WI38 (cell line): ENCODE data around the gene PDGFA.

Source experiments
- H3K4me3 ChIP-seq: 2 replicates; pipeline ENCODE4 v1.5.1; 2011; ENCODE audit warnings: low read depth, mild to moderate bottlenecking, control low read depth, low read length
- TF ChIP-seq, protein P1 (sequence below): IDR thresholded peaks from 2 replicates; pipeline ENCODE4 v1.5.1; 2012; ENCODE audit warnings: low read depth, mild to moderate bottlenecking, control low read depth, low read length

The PDGFA gene

DNA sequence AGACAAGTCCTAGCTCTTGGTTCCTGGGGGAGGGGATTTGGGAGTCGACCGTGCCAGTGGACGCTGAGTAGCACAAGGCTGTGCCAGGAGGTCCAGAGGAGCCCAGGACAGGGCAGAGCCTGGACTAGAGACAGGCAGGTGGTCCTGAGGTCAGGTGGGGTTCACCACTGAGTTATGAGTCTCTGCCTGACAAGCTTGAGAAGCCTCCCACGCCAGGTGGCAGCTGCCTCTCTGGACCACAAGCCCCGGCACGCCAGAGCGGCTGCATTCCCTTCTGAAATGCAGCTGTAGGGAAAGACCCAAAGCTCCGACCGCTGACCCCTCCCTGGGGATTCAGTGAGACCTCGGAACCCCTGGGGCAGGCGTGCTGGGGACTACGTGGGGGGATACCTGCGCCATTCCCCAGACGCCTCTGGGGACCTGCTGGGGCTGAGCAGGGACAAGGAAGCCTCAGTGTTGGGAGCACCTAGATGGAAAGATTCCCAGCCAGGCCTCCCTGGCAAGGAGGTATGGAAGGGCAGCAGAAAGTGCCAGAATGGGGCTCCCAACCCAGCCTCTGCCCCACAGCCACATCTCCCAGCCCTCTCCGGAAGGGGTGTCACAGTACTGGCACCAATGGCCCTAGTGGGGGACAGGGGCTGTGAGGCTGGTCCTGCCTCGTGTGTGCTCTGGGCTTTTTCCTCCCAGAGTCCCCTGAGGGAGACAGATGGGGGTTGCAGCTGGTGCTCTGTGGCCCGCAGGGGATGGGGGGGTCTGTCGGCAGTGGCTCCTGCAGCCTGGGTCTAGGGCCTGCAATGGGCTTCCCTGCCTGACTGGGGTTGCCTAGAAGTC, 29.0 kb downstream of the PDGFA start:
- TF ChIP-seq, protein P1, sequence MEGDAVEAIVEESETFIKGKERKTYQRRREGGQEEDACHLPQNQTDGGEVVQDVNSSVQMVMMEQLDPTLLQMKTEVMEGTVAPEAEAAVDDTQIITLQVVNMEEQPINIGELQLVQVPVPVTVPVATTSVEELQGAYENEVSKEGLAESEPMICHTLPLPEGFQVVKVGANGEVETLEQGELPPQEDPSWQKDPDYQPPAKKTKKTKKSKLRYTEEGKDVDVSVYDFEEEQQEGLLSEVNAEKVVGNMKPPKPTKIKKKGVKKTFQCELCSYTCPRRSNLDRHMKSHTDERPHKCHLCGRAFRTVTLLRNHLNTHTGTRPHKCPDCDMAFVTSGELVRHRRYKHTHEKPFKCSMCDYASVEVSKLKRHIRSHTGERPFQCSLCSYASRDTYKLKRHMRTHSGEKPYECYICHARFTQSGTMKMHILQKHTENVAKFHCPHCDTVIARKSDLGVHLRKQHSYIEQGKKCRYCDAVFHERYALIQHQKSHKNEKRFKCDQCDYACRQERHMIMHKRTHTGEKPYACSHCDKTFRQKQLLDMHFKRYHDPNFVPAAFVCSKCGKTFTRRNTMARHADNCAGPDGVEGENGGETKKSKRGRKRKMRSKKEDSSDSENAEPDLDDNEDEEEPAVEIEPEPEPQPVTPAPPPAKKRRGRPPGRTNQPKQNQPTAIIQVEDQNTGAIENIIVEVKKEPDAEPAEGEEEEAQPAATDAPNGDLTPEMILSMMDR, result no peak

DNA sequence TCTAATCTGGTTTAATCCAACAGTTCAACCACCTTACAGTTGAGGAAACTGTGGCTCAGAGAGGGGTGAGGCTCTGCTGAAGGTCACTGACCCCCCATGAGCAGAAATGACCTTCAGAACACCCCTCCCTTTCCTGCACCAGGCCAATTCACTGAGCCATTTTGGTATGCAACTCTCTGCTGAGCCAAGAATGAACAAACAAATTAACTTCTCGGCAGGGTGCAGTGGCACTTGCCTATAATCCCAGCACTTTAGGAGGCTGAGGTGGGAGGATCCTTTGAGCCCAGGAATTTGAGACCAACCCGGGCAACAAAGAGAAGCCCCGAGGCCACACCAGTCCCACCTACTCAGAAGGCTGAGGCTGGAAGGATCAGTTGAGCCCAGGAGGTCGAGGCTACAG, 29.8 kb downstream of the PDGFA start:
- H3K4me3 ChIP-seq, result no peak overlapping the region
- TF ChIP-seq, protein P1, result no peak

More for the DNA sequence above, 29.0 kb downstream of the PDGFA start:
- no peak overlapping the region for H3K4me3 ChIP-seq

DNA sequence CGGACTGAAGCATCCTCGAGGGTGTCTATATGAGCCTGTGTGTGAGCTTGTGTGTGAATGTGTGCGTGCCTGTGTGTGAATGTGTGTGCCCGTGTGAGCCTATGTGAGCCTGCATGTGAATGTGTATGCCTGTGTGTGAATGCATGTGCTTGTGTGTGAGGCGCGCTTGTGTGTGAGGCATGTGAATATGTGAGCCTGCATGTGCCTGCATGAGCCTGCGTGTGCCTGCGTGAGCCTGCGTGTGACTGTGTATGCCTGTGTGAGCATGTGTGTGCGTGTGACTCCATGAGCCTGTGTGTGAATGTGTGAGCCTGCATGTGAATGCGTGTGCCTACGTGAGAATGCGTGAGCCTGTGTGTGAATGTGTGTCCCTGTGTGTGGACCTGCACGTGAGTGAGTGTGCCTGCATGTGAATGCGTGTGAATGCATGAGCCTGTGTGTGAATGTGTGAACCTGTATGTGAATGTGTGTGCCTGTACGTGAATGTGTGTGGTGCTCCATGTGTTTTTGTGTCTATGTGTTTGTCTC, 33.4 kb downstream of the PDGFA start:
- TF ChIP-seq, protein P1, result no peak

DNA sequence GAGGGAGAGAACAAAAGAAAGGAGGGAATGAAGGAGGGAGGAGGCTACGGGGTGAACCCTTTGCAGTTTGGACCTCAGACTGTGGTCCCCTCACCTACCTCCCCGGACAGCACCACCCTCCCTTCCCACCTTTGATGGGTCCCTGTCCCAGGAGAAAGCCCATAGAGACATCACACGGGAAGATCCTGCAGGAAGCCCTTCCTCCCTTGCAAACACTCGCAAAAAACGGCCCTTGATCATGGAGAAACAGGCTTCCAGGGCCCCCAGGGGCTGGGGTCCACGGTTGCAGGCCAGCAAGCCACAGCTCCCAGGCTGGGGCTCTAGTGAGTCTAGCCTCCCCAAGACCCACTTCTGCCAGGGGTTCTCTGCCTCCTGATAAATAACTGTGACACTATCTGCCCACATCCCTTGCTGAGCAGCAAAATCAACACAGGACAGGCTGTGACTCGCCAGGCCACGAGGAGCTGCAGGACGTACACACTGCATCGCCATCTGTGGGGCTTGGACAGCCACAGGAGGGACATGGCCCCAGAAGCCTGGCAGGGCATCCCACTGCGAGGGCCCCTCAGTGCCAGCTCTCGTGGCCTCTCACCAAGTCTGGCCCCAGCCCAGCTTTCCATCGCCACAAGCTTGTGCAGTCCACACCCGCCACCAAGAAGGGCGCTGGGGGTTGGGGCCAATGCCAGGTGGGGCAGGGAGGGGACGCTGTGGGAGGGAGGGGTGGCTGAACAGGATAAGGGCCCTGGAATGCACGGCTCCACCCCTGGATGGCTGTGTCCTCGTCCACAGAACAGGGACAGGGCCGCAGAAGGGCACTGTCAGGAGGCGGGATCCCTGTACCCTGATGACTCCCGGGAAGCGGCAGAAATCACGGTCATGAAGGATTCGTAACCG, 34.2 kb downstream of the PDGFA start:
- H3K4me3 ChIP-seq, result no peak overlapping the region
- TF ChIP-seq, protein P1, result no peak

More for the DNA sequence above, 33.4 kb downstream of the PDGFA start:
- H3K4me3 ChIP-seq, result no peak overlapping the region

DNA sequence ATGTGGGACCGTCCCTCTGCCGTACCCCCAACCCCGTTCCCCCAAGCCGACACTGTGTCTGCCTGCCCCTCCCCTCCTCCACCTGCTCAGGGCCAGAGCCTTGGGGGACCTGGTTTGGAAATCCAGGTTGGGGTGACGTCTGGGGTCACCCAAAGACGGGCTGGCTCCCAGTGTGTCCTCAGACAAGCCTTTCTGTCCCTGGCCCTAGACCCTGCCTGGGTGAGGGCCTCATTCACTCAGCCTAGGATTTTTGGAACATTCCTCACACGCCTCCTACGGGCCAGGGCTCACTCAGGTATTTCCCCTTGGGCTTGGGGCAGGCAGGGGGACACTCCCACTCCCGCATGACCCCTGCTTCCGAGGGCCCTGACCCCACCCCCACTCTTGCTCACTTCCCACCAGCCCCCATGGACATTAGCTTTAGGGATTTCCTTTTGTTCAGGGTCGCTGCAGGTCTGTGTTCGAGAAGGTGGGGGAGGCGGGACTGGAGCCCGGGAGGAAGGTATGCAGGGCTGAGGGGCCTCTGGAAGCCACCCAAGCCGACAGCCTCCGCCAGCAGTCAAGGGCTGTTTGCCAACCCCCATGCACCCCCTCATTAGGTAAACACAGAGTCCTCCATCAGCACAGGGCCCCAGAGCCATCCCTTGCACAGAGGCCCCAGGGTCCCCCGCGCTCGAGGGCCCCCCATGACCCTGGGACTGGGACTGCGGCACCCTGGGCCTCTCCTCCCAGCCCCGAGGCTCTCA, 35.1 kb downstream of the PDGFA start:
- TF ChIP-seq, protein P1, result no peak
- no peak overlapping the region for H3K4me3 ChIP-seq

DNA sequence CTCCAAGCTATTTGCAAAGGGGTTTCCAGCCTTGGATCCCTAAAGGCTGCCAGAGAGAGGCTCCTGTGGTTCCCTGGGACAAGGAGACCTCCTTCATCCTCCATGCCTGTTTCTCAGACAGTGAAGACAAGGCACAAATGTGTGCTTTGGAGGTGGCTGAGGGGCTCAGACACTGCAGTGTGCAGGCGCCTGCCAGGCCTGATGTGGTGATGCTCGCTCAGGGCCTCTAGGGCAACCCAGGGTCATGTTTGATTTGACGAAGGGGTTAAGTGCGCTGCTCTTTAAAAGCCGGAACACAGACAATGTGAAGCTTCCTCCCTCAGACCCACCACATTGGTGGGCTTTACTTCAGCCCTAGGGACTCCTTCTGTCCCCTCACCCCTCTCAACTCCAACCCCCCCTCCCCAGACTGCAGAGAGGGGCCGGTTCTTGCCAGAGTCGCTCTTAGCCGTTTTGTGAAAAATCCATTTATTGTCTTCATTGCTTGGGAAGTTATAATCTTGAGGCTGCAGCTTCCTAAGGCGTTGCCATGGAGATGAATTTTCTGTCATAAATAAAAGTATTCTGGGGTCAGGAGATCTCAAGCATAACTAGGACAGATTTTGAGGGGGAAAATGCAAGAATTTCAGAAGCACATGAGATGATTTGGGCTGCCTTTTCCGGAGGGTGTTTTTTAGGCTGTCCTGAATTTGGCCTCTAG, 35.8 kb downstream of the PDGFA start:
- TF ChIP-seq, protein P1, result no peak
- H3K4me3 ChIP-seq, result no peak overlapping the region
